Keratinocyte (primary cell): ENCODE data around the gene INAFM2. TPM values are rescaled to one million over a fixed set of nuclear protein-coding genes. Genes with fewer than 3 reads are reported as not detected.

Source experiments
- DNase-seq: peaks from one replicate; pipeline ENCODE4 v3.0.0-alpha.2; 2011; ENCODE audit warnings: low read depth, missing footprints, low spot score
- FAIRE-seq: peaks from 2 replicates; lab custom pipeline; 2011; peaks lifted over from hg19 to GRCh38; lab: Jason Lieb, UNC
- H2AFZ ChIP-seq: 2 replicates; pipeline ENCODE4 v1.6.0; 2012; ENCODE audit warnings: low read length, control low read depth, inconsistent platforms; ENCODE audit not compliant: control insufficient read depth
- H3K27ac ChIP-seq: 2 replicates; pipeline ENCODE4 v1.5.1; 2011; ENCODE audit warnings: low read length; ENCODE audit not compliant: control insufficient read depth, insufficient read depth
- H3K27me3 ChIP-seq: 3 replicates; pipeline ENCODE4 v1.6.0; 2011; ENCODE audit warnings: low read length; ENCODE audit not compliant: control insufficient read depth, insufficient read depth; ENCODE audit errors: extremely low read depth
- H3K36me3 ChIP-seq, 2 experiments: 2 replicates in 1 of 2; 3 replicates in 1 of 2; pipeline ENCODE4 v1.5.1; 2011; ENCODE audit warnings: low read length in 2 of 2, mild to moderate bottlenecking in 1 of 2; ENCODE audit not compliant: control insufficient read depth in 2 of 2, insufficient read depth in 2 of 2; ENCODE audit errors: extremely low read depth in 1 of 2
- H3K4me1 ChIP-seq: 3 replicates; pipeline ENCODE4 v1.5.1; 2011; ENCODE audit warnings: low read length; ENCODE audit not compliant: control insufficient read depth, insufficient read depth; ENCODE audit errors: extremely low read depth
- H3K4me2 ChIP-seq: 3 replicates; pipeline ENCODE4 v1.6.0; 2011; ENCODE audit warnings: low read depth, low read length; ENCODE audit not compliant: control insufficient read depth, insufficient read depth; ENCODE audit errors: extremely low read depth
- H3K4me3 ChIP-seq, 3 experiments: fragments of 200-600 bp in 1 of 3; sonication (generic) in 1 of 3; 2 replicates in 2 of 3; 3 replicates in 1 of 3; pipeline ENCODE4 v1.5.1; 2011 to 2016; ENCODE audit warnings: low read length in 3 of 3, mild to moderate bottlenecking in 3 of 3, control low read depth in 2 of 3, inconsistent platforms in 1 of 3, low read depth in 1 of 3, mixed read lengths in 1 of 3, mixed run types in 1 of 3, moderate library complexity in 1 of 3; ENCODE audit not compliant: control insufficient read depth in 2 of 3, insufficient read depth in 2 of 3; ENCODE audit errors: extremely low read depth in 1 of 3
- H3K79me2 ChIP-seq: 2 replicates; pipeline ENCODE4 v1.6.0; 2012; ENCODE audit warnings: low read length; ENCODE audit not compliant: control insufficient read depth, insufficient read depth
- H3K9ac ChIP-seq: 3 replicates; pipeline ENCODE4 v1.6.0; 2011; ENCODE audit warnings: low read length; ENCODE audit not compliant: control insufficient read depth, insufficient read depth; ENCODE audit errors: extremely low read depth
- H3K9me1 ChIP-seq: 3 replicates; pipeline ENCODE4 v1.6.0; 2011; ENCODE audit warnings: low read length; ENCODE audit not compliant: control insufficient read depth, insufficient read depth; ENCODE audit errors: extremely low read depth
- H3K9me3 ChIP-seq: 2 replicates; pipeline ENCODE4 v1.5.1; 2012; ENCODE audit warnings: low read depth, low read length; ENCODE audit not compliant: control insufficient read depth
- H4K20me1 ChIP-seq: 3 replicates; pipeline ENCODE4 v1.6.0; 2011; ENCODE audit warnings: low read length; ENCODE audit not compliant: control insufficient read depth, insufficient read depth; ENCODE audit errors: extremely low read depth
- CTCF ChIP-seq, 3 experiments: IDR thresholded peaks in 1 of 3; conservative IDR thresholded peaks in 1 of 3; optimal IDR thresholded peaks in 1 of 3; 2 replicates in 2 of 3; 3 replicates in 1 of 3; pipeline versions ENCODE3 to v1.5.1; 2011; ENCODE audit warnings: low read length in 3 of 3, mild to moderate bottlenecking in 3 of 3, moderate library complexity in 2 of 3, control low read depth in 1 of 3, inconsistent platforms in 1 of 3; ENCODE audit not compliant: insufficient read depth in 2 of 3; ENCODE audit errors: extremely low read depth in 1 of 3
- EZH2 ChIP-seq: IDR thresholded peaks from one replicate; pipeline ENCODE4 v1.6.1; 2012; ENCODE audit warnings: inconsistent platforms, mild to moderate bottlenecking, low read length, moderate library complexity
- dilution Hi-C: fragments of 300-500 bp; cut with MboI; formaldehyde crosslinking; loops from one replicate; pipeline ENCODE4 v1.7.0; 2020; ENCODE audit warnings: low sequenced_read_pairs; ENCODE audit not compliant: extremely low pct_ligation_motif_present
- polyA plus RNA-seq, 5 experiments: library from polyadenylated mRNA; depleted of rRNA in 3 of 5; stranded (reverse) in 3 of 5; stranded (forward) in 1 of 5; unstranded in 1 of 5; fragments of >200 nt; gene quantifications; 1 replicate in 1 of 5; 2 replicates in 3 of 5; 3 replicates in 1 of 5; pipeline versions ENCODE4 v1.2.1 to v1.2.3, GENCODE V29; 2011 to 2012; ENCODE audit warnings: missing spikeins in 2 of 5, low read depth in 1 of 5, low replicate concordance in 1 of 5

Gene INAFM2
- polyA plus RNA-seq, 1 donor (not counting 4 experiments of a cell fraction or from before 2014, with no cell fraction given): 15.2 TPM

GRCh38 chr15:40335938-40336743 lies 12.6 kb downstream of the INAFM2 start:
- DNase-seq: no peak
- dilution Hi-C loops: no loop called here

GRCh38 chr15:40336744-40337122 lies 13.2 kb downstream of the INAFM2 start:
- H3K36me3 ChIP-seq: peaks cover 22 to 39% of the 10 kb centered on the region in 2 experiments
- H3K4me1 ChIP-seq: peaks cover 71% of the 10 kb centered on the region
- H3K4me3 ChIP-seq: no peak overlapping the region
- H3K9me1 ChIP-seq: peaks cover 2% of the 10 kb centered on the region
- peak overlapping the region; percentile 97 for H3K4me2 ChIP-seq
- TF ChIP-seq EZH2: no peak
- no peak for TF ChIP-seq CTCF (optimal IDR thresholded peaks at IDR 0.05 in 1 of 3, IDR thresholded peaks at IDR 0.05 in 1 of 3, conservative IDR thresholded peaks at IDR 0.05 in 1 of 3; ENCODE audit: extremely low read depth in 1 of 3, insufficient read depth in 2 of 3, low read length in 3 of 3)
- dilution Hi-C loops: no loop called here
- no peaks in the 10 kb centered on the region for H4K20me1 ChIP-seq
- no peaks in the 10 kb centered on the region for H3K9me3 ChIP-seq
- H3K27me3 ChIP-seq: no peaks in the 10 kb centered on the region
- no peak overlapping the region for H3K9ac ChIP-seq
- H3K27ac ChIP-seq: no peak overlapping the region
- no peak overlapping the region for H2AFZ ChIP-seq
- FAIRE-seq (no peak), DNase-seq (no peak)
- peaks cover 35% of the 10 kb centered on the region for H3K79me2 ChIP-seq

More at GRCh38 chr15:40335938-40336743, 12.6 kb downstream of the INAFM2 start:
- FAIRE-seq: peak; percentile 36
- H3K36me3 ChIP-seq: peaks cover 22 to 39% of the 10 kb centered on the region in 2 experiments
- H3K79me2 ChIP-seq: peaks cover 35% of the 10 kb centered on the region
- H3K27ac ChIP-seq: no peak overlapping the region
- no peak overlapping the region for H3K4me3 ChIP-seq
- H3K9ac ChIP-seq: peak overlapping the region; percentile 11
- H3K9me1 ChIP-seq: peaks cover 2% of the 10 kb centered on the region
- no peak overlapping the region for H2AFZ ChIP-seq
- H4K20me1 ChIP-seq: no peaks in the 10 kb centered on the region
- TF ChIP-seq CTCF (optimal IDR thresholded peaks at IDR 0.05 in 1 of 3, IDR thresholded peaks at IDR 0.05 in 1 of 3, conservative IDR thresholded peaks at IDR 0.05 in 1 of 3; ENCODE audit: extremely low read depth in 1 of 3, insufficient read depth in 2 of 3, low read length in 3 of 3): no peak
- TF ChIP-seq EZH2: no peak
- no peaks in the 10 kb centered on the region for H3K9me3 ChIP-seq
- peaks cover 67% of the 10 kb centered on the region for H3K4me1 ChIP-seq
- H3K4me2 ChIP-seq: peak overlapping the region; percentile 36
- H3K27me3 ChIP-seq: no peaks in the 10 kb centered on the region
